M059J (cell line): ENCODE measurements around the gene GYS2. TPM values are rescaled to one million over a fixed set of nuclear protein-coding genes. Genes with fewer than 3 reads are reported as not detected.
"Not testable (repeated sequence)": the region's sequence is repeated elsewhere in the genome, so short reads cannot be mapped to it uniquely, and the experiment has no call there.

Source experiments
- DNase-seq: peaks from one replicate; pipeline ENCODE4 v3.0.0-alpha.2; 2012; ENCODE audit warnings: low read depth
- total RNA-seq: library from RNA; depleted of rRNA; stranded (reverse); fragments of >200 nt; shearing (Covaris generic); gene quantifications from 2 replicates; pipeline ENCODE4 v1.2.3, GENCODE V29; 2014

The GYS2 gene
- total RNA-seq, 1 experiment from 2014 or later, result not detected

GRCh38 chr12:21602774-21603173 lies 1.9 kb downstream of the GYS2 start:
- DNase-seq, result no peak

GRCh38 chr12:21600196-21600595 lies 4.5 kb downstream of the GYS2 start:
- DNase-seq, result no peak

- no peak for DNase-seq
Observed at GRCh38 chr12:21599143-21599999, 5.3 kb downstream of the GYS2 start.

- no peak for DNase-seq
Observed at GRCh38 chr12:21598651-21599050, 6.0 kb downstream of the GYS2 start.

GRCh38 chr12:21595356-21595755 lies 9.3 kb downstream of the GYS2 start:
- not testable (repeated sequence) for DNase-seq

- no peak for DNase-seq
Observed at GRCh38 chr12:21585485-21585884, 19.2 kb downstream of the GYS2 start.

- not testable (repeated sequence) for DNase-seq
Observed at GRCh38 chr12:21584403-21585182, 20.1 kb downstream of the GYS2 start.

- no peak for DNase-seq
Observed at GRCh38 chr12:21583587-21583986, 21.1 kb downstream of the GYS2 start.

GRCh38 chr12:21580748-21581516 lies 23.7 kb downstream of the GYS2 start:
- no peak for DNase-seq

GRCh38 chr12:21577516-21577915 lies 27.1 kb downstream of the GYS2 start:
- no peak for DNase-seq

- no peak for DNase-seq
Observed at GRCh38 chr12:21576431-21576830, 28.2 kb downstream of the GYS2 start.

GRCh38 chr12:21573733-21574358 lies 30.8 kb downstream of the GYS2 start:
- DNase-seq, result no peak

GRCh38 chr12:21571046-21571445 lies 33.6 kb downstream of the GYS2 start:
- DNase-seq, result no peak

- DNase-seq, result no peak
Observed at GRCh38 chr12:21568115-21568514, 36.5 kb downstream of the GYS2 start.

GRCh38 chr12:21566907-21567394 lies 37.7 kb downstream of the GYS2 start:
- DNase-seq, result no peak

- no peak for DNase-seq
Observed at GRCh38 chr12:21566223-21566906, 38.3 kb downstream of the GYS2 start.

- DNase-seq, result no peak
Observed at GRCh38 chr12:21562859-21563258, 41.8 kb downstream of the GYS2 start.

GRCh38 chr12:21561158-21561557 lies 43.5 kb downstream of the GYS2 start:
- no peak for DNase-seq

- DNase-seq, result no peak
Observed at GRCh38 chr12:21559855-21560569, 44.6 kb downstream of the GYS2 start.

GRCh38 chr12:21558100-21558679 lies 46.5 kb downstream of the GYS2 start:
- DNase-seq, result no peak
